Measurements from ENCODE around the gene SAMD8. TPM values are rescaled to one million over a fixed set of nuclear protein-coding genes. Genes with fewer than 3 reads are reported as not detected.
A peak's percentile ranks its signal among the peaks of the same experiment; 100 is the strongest.
"Not testable (repeated sequence)": the region's sequence is repeated elsewhere in the genome, so short reads cannot be mapped to it uniquely, and the experiment has no call there.

Gene SAMD8
- total RNA-seq, 4 donors from 2014 or later, result 18.5 to 36.0 (median 24.6) TPM

- Histone ChIP-seq H3K4me1 (peaks cover 0 to 21% (median 6%) of the 10 kb centered on the region in 3 donors), H3K36me3 (peaks cover 0 to 58% (median 8%) of the 10 kb centered on the region in 3 donors), H3K27ac (no peak overlapping the region), H3K9me3 (no peaks in the 10 kb centered on the region), H3K27me3 (no peaks in the 10 kb centered on the region), H3K4me3 (no peak overlapping the region)
- TF ChIP-seq POLR2A (IDR thresholded peaks at IDR 0.05), result no peak
- no peak for TF ChIP-seq CTCF (IDR thresholded peaks at IDR 0.05)
- DNase-seq, result no peak
- WGBS, 2 donors, result 100% methylated on average over 1 of the region's 1 CpG
- intact Hi-C loops (cut with DNase I), result loop anchor here (10.0 kb wide), 1 partner anchor 45 kb away; no protein-coding TSS in a partner anchor
Measured at GRCh38 chr10:75179657-75180177, 68.3 kb downstream of the SAMD8 start.

GRCh38 chr10:75180592-75180991 is 69.1 kb downstream of the SAMD8 start:
- H3K4me1 ChIP-seq, result peaks cover 0 to 30% (median 10%) of the 10 kb centered on the region in 3 donors
- peaks cover 0 to 53% (median 8%) of the 10 kb centered on the region in 3 donors for H3K36me3 ChIP-seq
- TF ChIP-seq CTCF (IDR thresholded peaks at IDR 0.05) (no peak), POLR2A (IDR thresholded peaks at IDR 0.05) (no peak)
- 86% methylated on average over 2 of the region's 2 CpGs for WGBS, 2 donors
- intact Hi-C loops (cut with DNase I), result loop anchor here (10.0 kb wide), 1 partner anchor 46 kb away; no protein-coding TSS in a partner anchor
- H3K27ac ChIP-seq, result peak overlapping the region in 2 of 4 donors; percentile 52 to 53
- DNase-seq, result no peak
- H3K9me3 ChIP-seq, result no peaks in the 10 kb centered on the region
- no peak overlapping the region for H3K4me3 ChIP-seq
- H3K27me3 ChIP-seq, result no peaks in the 10 kb centered on the region

GRCh38 chr10:75181073-75181472 is 69.6 kb downstream of the SAMD8 start:
- Histone ChIP-seq H3K27me3 (no peaks in the 10 kb centered on the region), H3K4me3 (no peak overlapping the region), H3K9me3 (no peaks in the 10 kb centered on the region), H3K4me1 (peaks cover 0 to 35% (median 13%) of the 10 kb centered on the region in 3 donors), H3K27ac (peak overlapping the region in 2 of 4 donors; percentile 52 to 53), H3K36me3 (peaks cover 0 to 49% (median 8%) of the 10 kb centered on the region in 3 donors)
- 75 to 90% methylated on average over 1 of the region's 1 CpG for WGBS, 2 donors
- DNase-seq, result no peak
- intact Hi-C loops (cut with DNase I), result loop anchor here (10.0 kb wide), 1 partner anchor 46 kb away; no protein-coding TSS in a partner anchor
- TF ChIP-seq CTCF (IDR thresholded peaks at IDR 0.05) (no peak), POLR2A (IDR thresholded peaks at IDR 0.05) (no peak)

GRCh38 chr10:75186310-75186709 is 74.9 kb downstream of the SAMD8 start:
- no peak for DNase-seq
- no peaks in the 10 kb centered on the region for H3K9me3 ChIP-seq
- H3K27me3 ChIP-seq, result no peaks in the 10 kb centered on the region
- TF ChIP-seq POLR2A (IDR thresholded peaks at IDR 0.05) (no peak), CTCF (IDR thresholded peaks at IDR 0.05) (no peak)
- peaks cover 0 to 14% (median 0%) of the 10 kb centered on the region in 3 donors for H3K36me3 ChIP-seq
- H3K4me3 ChIP-seq, result no peak overlapping the region
- peaks cover 14 to 71% (median 25%) of the 10 kb centered on the region in 3 donors for H3K4me1 ChIP-seq
- WGBS, 2 donors, result 12 to 43% methylated on average over 3 to 4 of the region's 4 CpGs
- intact Hi-C loops (cut with DNase I), result loop anchor here (5.0 to 10.0 kb wide), 2 partner anchors 46 to 52 kb away; no protein-coding TSS in a partner anchor
- peak overlapping the region; percentile 78 to 88 (median 83) for H3K27ac ChIP-seq

- TF ChIP-seq CTCF (IDR thresholded peaks at IDR 0.05), result peak; percentile 60 to 91 (median 84)
- peak in 1 of 4 donors; percentile 9 for TF ChIP-seq POLR2A (IDR thresholded peaks at IDR 0.05)
- Histone ChIP-seq H3K27me3 (no peaks in the 10 kb centered on the region), H3K27ac (peak overlapping the region; percentile 62 to 88 (median 83)), H3K4me3 (no peak overlapping the region), H3K4me1 (peaks cover 21 to 85% (median 37%) of the 10 kb centered on the region in 3 donors), H3K36me3 (peaks cover 0 to 4% (median 0%) of the 10 kb centered on the region in 3 donors), H3K9me3 (no peaks in the 10 kb centered on the region)
- intact Hi-C loops (cut with DNase I), result loop anchor here (5.0 to 10.0 kb wide), 2 partner anchors 44 to 53 kb away; no protein-coding TSS in a partner anchor
- 42 to 50% methylated on average over 3 of the region's 3 CpGs for WGBS, 2 donors
- no peak for DNase-seq
Measured at GRCh38 chr10:75187961-75188426, 76.5 kb downstream of the SAMD8 start.

- not testable (repeated sequence) for H3K9me3 ChIP-seq, DNase-seq, H3K4me3 ChIP-seq, H3K27me3 ChIP-seq, H3K36me3 ChIP-seq
- H3K27ac ChIP-seq, result peak overlapping the region; percentile 62 to 88 (median 83)
- intact Hi-C loops (cut with DNase I), result loop anchor here (5.0 to 10.0 kb wide), 2 partner anchors 44 to 54 kb away; no protein-coding TSS in a partner anchor
- WGBS, 2 donors, result 81 to 87% methylated on average over 7 to 9 of the region's 9 CpGs
- H3K4me1 ChIP-seq, result peaks cover 21 to 90% (median 37%) of the 10 kb centered on the region in 3 donors
Measured at GRCh38 chr10:75188522-75188921, 77.1 kb downstream of the SAMD8 start.
